Type B pancreatic cell (in vitro differentiated cells): ENCODE data around the gene HBG2. TPM values are rescaled to one million over a fixed set of nuclear protein-coding genes. Genes with fewer than 3 reads are reported as not detected.

Source experiments
- DNase-seq: peaks from one replicate; pipeline ENCODE4 v3.0.0; 2021; ENCODE audit warnings: mixed read lengths; ENCODE audit not compliant: unreplicated experiment; ENCODE audit errors: extremely low spot score
- H3K27ac Mint-ChIP-seq: 2 replicates; pipeline ENCODE4 v1.8.0; 2021; ENCODE audit warnings: mild to moderate bottlenecking, mixed read lengths
- H3K27me3 Mint-ChIP-seq: 2 replicates; pipeline ENCODE4 v1.8.0; 2021; ENCODE audit warnings: mixed read lengths
- H3K36me3 Mint-ChIP-seq: 2 replicates; pipeline ENCODE4 v1.8.0; 2021; ENCODE audit warnings: mixed read lengths
- H3K4me1 Mint-ChIP-seq: one replicate; pipeline ENCODE4 v1.8.0; 2021; ENCODE audit warnings: mixed read lengths; ENCODE audit not compliant: unreplicated experiment
- H3K4me3 Mint-ChIP-seq: 2 replicates; pipeline ENCODE4 v1.8.0; 2021; ENCODE audit warnings: mild to moderate bottlenecking, mixed read lengths
- H3K9me3 Mint-ChIP-seq: 2 replicates; pipeline ENCODE4 v1.8.0; 2021; ENCODE audit warnings: mixed read lengths
- CTCF ChIP-seq: fragments of 200-600 bp; sonication (generic); conservative IDR thresholded peaks from 2 replicates; pipeline ENCODE4 v1.5.0; 2021; ENCODE audit warnings: antibody characterized with exemption, mild to moderate bottlenecking
- total RNA-seq: library from RNA; stranded (reverse); gene quantifications from 2 replicates; pipeline ENCODE4 v1.2.1, GENCODE V29; 2021; ENCODE audit warnings: low replicate concordance

The HBG2 gene
- total RNA-seq, 1 donor from 2014 or later: not detected

GRCh38 chr11:5279471-5280090 is 25.0 kb upstream of the HBG2 start:
- Mint-ChIP-seq H3K9me3 (no peaks in the 10 kb centered on the region), H3K27ac (no peak overlapping the region), H3K27me3 (no peaks in the 10 kb centered on the region), H3K4me1 (no peaks in the 10 kb centered on the region), H3K4me3 (no peak overlapping the region), H3K36me3 (no peaks in the 10 kb centered on the region)
- no peak for DNase-seq
- TF ChIP-seq CTCF: no peak

DNA sequence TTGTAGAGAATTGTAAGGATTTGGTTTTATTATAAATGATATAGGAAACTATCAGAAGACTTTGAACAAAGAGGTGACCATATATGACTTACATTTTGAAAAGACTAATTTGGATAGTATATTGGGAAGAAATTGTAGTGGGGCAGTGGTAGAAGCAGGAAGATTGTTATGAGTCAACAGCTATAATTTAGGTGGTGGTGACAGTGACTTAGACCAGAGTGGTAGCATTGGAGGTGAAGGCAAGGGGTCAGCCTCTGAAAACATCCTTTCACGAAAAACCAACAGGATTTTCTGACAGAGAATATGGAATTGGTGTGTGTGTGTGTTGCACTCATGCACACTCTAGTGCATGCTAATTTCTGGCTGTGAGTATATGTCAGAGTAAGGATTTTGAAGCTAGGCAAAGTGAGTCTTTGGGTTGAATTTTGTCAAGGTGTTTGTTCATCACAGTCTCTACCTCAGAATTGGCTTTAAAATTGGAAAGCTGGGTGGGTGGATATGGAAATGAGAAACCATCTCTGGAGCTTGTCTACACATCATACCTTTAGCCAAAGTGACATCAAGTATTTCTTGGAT is 23.3 kb upstream of the HBG2 start:
- Mint-ChIP-seq H3K27ac (no peak overlapping the region), H3K9me3 (no peaks in the 10 kb centered on the region)
- no peak for DNase-seq

DNA sequence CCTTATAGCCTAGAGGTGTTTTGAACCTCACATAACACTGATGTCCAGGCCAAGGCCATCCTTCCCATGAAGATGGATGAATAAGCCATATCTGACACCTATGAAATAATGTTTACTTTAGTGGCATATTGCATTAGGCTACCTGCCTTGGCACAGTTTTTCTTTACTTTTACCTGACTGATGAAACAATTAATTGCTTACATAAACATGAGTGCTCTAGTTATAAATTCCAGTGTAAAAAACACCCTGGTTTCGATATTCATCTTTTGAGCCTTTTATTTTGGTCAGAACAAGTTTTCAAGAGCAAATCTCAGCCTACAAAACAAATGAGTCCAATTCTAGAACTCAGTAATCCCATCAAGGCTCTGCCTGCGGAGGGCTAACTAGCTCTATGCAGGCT is 22.1 kb upstream of the HBG2 start:
- H3K27ac Mint-ChIP-seq: no peak overlapping the region
- H3K27me3 Mint-ChIP-seq: no peaks in the 10 kb centered on the region
- DNase-seq: no peak
- H3K4me1 Mint-ChIP-seq: no peaks in the 10 kb centered on the region
- no peaks in the 10 kb centered on the region for H3K36me3 Mint-ChIP-seq
- H3K4me3 Mint-ChIP-seq: no peak overlapping the region
- H3K9me3 Mint-ChIP-seq: no peaks in the 10 kb centered on the region
- TF ChIP-seq CTCF: no peak

More for the DNA sequence above, 23.3 kb upstream of the HBG2 start:
- H3K27me3 Mint-ChIP-seq: no peaks in the 10 kb centered on the region
- H3K36me3 Mint-ChIP-seq: no peaks in the 10 kb centered on the region
- H3K4me1 Mint-ChIP-seq: no peaks in the 10 kb centered on the region
- H3K4me3 Mint-ChIP-seq: no peak overlapping the region
- TF ChIP-seq CTCF: no peak

DNA sequence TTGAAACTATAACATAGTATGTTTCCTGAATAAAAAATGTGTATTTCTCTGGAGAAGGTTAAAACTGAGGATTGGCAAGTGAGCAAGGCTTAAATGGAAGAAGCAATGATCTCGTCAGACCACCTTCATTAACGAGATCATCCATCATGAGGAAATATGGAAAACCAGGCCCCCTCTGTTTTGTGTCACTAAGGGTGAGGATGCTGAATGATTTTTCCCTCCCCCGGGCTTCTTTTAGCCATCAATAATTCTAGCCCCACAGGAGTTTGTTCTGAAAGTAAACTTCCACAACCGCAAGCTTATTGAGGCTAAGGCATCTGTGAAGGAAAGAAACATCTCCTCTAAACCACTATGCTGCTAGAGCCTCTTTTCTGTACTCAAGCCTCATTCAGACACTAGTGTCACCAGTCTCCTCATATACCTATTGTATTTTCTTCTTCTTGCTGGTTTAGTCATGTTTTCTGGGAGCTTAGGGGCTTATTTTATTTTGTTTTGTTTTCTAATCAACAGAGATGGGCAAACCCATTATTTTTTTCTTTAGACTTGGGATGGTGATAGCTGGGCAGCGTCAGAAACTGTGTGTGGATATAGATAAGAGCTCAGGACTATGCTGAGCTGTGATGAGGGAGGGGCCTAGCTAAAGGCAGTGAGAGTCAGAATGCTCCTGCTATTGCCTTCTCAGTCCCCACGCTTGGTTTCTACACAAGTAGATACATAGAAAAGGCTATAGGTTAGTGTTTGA is 21.0 kb upstream of the HBG2 start:
- no peak overlapping the region for H3K4me3 Mint-ChIP-seq
- H3K36me3 Mint-ChIP-seq: no peaks in the 10 kb centered on the region
- H3K27me3 Mint-ChIP-seq: no peaks in the 10 kb centered on the region
- no peak for TF ChIP-seq CTCF
- no peak overlapping the region for H3K27ac Mint-ChIP-seq
- H3K4me1 Mint-ChIP-seq: no peaks in the 10 kb centered on the region
- H3K9me3 Mint-ChIP-seq: no peaks in the 10 kb centered on the region
- no peak for DNase-seq

DNA sequence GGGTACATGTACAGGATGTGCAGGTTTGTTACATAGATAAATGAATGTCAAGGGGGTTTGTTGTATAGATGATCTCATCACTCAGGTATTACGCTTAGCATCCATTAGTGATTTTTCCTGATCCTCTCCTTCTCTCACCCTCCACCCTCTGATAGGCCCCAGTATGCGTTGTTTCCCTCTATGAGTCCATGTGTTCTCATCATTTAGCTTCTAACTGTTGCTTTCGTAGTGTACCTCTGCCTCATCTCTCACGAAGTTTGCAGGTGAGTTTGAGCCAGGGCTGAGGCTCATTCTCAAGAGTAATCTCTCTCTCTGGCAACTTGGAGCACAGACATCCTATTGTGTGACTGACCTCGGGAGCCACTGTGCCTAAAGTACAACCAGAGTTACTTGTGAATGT is 19.8 kb upstream of the HBG2 start:
- Mint-ChIP-seq H3K9me3 (no peaks in the 10 kb centered on the region), H3K36me3 (no peaks in the 10 kb centered on the region), H3K4me3 (no peak overlapping the region), H3K27me3 (no peaks in the 10 kb centered on the region), H3K27ac (no peak overlapping the region), H3K4me1 (no peaks in the 10 kb centered on the region)
- DNase-seq: no peak
- TF ChIP-seq CTCF: no peak
